DMS79 treated with DMSO at 0.1 percent for 48 hours (cell line): ENCODE data around the gene C20orf204.

Experiments
- DNase-seq: peaks from one replicate; lab custom pipeline; 2025; lab: John Stamatoyannopoulos, UW

Gene C20orf204

DNA sequence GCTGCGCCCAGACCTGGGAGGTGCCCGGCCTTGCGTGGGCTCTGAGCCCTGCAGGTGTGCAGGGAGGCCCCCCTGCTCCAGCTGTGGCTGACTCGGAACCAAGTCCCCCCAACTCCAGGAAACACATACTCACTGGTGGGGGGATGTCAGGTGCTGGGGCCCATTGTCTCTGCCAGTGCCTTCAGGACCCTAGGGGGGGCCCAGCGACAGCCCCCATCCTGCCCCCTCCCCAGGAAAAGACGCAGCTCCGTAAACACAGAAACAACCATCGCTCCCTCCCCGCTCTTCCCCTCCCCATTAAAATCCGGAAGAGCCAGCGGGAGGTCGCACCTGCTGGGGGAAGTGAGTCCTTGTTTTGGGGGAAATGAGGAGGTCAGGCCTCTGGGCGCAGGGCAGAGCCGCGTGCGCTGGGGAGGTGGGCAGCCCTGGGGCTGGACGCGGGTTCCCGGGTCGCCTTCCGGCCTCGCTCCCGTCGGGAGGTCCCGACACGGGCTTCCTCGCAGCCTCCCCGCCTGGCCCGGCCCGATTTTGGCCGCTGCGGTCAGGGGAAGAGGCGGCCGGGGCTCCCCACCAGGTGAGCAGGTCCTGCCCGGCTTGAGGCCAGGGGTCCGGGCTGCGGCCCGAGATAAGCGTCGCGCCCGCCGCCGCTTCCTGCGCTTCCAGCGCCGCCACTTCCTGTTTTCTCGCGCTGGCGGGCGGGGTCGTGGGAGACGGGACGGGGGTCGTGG lies 6.2 kb downstream of the C20orf204 start:
- DNase-seq: peak; percentile 17

DNA sequence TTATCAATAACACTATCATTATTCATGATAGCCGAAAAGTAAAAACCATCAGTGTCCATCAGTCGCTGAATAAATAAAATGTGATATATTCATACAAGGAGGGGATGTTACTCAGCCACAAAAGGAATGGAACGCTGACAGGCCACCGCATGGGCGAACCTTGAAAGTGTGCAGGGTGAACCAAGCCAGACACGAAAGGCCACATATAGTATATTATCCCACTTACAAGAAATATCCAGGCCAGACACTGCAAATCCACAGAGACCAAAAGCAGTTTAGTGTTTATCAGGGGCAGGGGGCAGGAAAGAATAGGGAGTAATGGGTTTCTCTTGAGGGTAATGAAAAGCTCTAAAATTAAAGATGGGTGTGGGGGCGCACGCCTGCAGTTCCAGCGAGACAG lies 7.8 kb downstream of the C20orf204 start:
- DNase-seq: no peak

DNA sequence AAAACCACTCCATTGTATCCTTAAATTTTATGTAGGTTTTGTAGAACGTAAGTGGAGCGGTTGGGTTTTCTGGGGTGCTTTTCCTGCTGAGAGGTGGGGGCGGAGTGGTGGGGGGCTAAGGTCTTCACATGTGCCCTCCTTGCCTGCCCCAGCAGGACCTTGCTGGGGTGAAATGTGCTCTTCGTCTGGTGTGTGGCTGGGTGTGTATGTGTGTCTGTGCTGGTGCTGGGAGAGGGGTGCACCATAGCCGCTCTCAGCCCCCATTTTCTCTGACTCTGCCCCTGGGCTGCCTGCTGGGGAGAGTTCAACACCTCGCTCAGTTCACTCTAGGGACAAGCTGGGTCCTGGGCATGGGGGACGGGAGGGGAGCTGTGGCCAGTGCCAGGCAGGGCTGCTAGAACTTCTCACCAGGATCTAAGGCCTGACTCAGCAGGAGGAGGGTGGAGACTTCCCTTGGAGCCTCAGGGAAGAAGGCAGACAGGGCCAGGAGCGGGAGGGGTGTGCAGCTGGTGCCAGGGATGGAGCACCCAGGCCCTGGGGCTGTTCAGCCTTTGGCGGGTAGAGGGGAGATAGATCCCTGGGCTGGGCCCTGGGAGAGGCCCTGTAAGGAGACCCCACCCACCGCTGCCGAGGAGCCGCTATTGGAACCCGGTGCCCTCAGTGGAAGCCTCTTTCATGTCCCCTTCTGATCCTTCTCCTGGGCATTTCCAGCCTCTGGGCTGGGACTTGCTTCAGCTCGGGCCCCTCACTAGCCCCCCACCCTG lies 8.7 kb downstream of the C20orf204 start:
- no peak for DNase-seq

DNA sequence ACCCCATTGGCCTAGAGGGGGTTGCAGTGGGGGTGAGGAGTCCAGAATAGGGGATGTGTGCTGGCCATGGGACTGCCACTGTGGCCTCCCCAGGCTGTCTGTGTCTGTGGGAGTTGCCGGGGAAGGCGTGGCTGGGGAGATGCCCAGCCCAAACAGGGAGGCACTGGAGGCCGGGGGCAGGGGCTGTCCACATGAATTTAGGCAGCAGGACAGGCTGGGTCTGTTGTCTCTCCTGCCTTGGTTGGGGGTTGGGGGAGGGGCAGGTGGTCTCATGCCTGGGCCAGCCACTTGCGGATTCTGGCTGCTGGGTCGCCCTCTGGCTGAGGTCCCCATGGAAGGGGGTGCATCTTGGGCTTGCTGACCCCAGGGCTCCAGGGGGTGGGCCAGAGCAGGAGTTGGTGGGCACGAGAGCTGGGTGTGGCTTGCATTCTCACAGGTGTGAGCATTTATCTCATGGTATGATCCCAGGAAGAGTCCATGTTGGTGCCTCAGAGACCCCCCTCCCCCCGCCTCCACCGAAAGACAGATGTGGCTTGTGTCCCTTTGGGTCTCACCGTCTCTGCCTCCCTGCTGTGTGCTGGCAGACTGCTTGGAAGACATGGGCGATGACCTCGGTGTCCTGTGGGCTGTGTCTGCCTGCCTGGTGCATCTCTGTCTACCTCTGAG lies 9.5 kb downstream of the C20orf204 start:
- DNase-seq: no peak

DNA sequence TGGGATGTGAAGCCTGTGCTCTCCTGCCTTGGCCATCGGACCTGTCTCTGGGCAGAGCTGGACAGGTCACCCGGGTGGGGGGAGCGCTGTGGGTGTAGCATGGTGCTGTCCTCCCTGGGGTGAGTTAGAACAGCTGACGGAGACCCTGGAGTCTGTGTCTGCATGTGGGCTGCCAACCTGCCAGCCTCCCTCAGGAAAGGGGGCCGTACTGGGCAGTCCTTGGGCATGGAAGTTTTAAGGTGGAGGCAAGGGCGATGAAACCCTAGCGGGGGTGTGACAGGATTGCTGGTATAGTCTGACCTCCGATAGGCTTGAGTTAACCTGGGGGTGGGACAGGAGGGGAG lies 11.0 kb downstream of the C20orf204 start:
- no peak for DNase-seq

GRCh38 chr20:64047968-64048401 lies 12.0 kb downstream of the C20orf204 start:
- DNase-seq: no peak

- DNase-seq: no peak
Observed at GRCh38 chr20:64048402-64049044, 12.5 kb downstream of the C20orf204 start.

DNA sequence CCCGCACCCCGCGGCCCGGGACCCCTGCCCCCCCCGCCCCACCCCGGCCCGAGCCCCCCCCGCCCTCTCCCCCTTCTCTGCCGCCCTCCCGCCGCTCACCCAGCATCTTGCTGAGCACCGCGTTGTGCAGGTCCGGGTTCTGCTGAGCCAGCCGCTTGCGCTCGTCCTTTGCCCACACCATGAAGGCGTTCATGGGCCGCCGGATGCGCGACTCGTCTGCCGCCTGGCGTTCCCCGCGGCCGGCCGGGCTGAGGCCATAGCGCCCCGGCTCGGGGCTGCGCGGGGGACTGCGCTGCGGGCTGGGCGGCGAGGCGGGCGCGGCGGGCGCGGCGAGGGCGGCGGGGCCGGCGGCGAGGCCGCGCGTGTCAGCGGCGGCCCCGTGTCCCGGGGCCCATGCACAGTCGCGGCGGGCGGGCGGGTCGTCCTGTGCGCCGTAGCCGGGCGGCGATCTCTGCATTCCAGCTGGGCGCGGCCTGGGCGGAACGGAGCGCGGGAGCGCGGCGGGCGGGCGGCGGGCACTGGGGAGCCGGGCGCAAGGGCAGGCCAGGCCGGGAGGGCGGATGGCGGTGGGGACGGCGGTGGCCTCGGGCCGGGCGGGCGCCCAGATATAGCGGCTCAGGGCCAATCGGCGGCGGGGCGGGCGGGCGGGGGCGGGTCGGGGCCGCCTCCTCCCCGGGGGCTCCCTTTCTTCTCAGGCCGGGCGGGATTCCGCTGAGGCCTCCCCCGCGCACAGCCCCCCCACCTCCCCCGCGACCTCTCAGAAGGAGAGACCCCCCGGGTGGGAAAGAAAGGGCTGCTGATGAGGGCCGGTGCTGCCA lies 13.3 kb downstream of the C20orf204 start, which contains the start of gene SOX18:
Gene SOX18, minus strand, starts transcription at position 580 of the 818 bp plus-strand sequence. Its CDS starts 123 bp downstream, at position 457.
- peak; percentile 43 for DNase-seq

DNA sequence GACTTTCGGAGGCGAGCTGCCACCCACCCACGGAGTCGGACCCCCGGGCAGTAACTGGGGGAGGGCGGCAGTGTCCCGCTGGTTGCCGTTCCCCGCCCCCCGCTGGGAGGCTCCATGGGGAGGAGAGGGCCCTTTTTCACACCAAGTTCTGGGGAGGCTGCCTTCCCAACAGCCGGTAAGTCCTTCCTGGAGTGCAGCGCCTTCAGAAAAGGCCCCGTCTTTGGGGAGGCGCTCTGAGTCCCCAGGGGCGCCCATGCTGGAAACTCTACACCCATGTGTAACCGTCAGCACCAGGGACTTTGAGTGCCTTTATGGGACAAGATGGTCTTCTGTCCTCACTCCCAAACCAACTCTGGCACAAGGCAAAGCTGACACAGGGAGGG lies 13.9 kb downstream of the C20orf204 start:
- DNase-seq: no peak

GRCh38 chr20:64050261-64051032 lies 14.5 kb downstream of the C20orf204 start:
- no peak for DNase-seq

DNA sequence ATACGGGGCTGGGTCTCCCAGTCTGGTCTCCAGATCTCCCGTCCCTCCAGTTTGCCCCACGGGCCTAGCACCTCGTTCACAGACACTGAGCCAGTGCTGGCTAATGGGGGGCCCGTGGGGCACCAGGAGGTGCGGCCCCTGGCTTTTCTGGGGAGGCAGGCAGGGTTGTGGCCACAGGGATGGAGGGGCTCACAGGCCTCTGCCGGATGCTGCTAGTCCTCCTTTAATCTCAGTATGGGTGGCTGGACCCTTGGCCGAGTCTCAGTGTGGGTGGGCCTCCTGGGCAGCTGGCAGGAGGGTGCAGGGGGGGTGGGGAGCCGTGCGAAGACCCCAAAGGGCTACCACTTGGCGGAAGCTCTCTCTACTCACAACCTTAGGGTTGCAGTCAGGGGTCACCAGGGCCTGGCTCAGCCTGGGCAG lies 15.1 kb downstream of the C20orf204 start:
- no peak for DNase-seq

GRCh38 chr20:64051561-64052325 lies 15.8 kb downstream of the C20orf204 start:
- no peak for DNase-seq

GRCh38 chr20:64052326-64052722 lies 16.3 kb downstream of the C20orf204 start:
- DNase-seq: no peak

GRCh38 chr20:64052987-64053840 lies 17.2 kb downstream of the C20orf204 start:
- no peak for DNase-seq

GRCh38 chr20:64053841-64054661 lies 18.1 kb downstream of the C20orf204 start:
- no peak for DNase-seq

DNA sequence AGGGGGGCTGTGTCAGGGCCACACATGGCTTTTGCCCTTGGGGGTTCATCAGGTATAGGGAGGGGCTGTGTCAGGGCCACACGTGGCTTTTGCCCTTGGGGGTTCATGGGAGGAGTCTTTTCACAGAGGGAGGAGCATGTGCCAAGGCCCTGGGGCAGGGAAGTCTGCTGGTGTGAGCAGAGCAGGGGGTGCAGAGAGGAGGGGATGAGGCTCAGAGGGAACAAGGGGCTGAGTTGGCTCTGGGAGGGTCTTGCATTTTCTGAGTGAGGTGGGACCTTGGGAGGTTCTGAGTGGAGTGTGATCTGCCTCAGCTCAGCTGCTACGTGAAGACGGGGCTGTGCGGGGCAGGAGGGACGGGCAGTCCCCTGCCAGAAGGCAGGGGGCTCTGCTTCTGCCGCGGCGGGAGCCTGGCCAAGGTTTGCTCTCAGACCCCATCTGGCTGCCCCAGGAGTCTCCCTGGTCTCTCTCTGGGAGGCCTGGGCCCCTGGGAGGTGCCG lies 19.5 kb downstream of the C20orf204 start:
- no peak for DNase-seq

DNA sequence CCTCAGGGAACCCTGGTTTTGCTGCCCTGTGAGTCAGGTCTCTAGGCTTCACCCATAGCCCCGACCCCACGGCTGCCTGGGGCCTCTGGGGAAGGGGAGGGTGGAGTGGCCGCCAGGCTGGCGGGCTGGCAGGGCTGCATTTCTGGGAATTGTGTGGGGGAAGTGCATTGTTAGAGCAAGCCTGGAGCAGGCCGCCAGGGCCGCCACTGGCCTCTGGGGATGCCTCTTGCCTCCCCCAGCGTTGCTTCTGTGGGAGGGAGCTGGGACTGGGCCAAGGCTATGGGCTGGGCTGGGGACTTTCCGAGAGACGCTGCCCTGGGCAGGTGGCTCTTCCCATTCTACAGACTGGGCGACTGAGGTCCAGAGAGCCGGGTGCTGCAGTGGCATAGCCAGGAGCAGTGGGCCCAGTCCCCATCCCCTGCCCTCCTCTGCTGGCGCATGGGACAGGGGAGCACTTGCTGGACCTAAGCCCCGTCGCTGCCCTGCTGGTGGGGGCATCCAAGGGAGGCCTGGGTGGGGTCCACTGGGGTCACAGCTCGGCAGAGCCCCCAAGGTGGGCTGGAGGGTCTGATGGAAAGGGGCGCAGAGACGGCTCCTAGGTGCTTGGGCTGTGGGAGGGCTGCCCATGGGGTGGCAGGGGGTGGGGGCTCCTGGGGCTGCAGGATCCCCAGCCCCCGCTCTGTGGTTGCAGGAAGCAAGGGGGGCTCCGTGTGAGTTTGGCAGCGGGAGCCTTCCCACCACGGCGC lies 20.1 kb downstream of the C20orf204 start:
- DNase-seq: no peak

DNA sequence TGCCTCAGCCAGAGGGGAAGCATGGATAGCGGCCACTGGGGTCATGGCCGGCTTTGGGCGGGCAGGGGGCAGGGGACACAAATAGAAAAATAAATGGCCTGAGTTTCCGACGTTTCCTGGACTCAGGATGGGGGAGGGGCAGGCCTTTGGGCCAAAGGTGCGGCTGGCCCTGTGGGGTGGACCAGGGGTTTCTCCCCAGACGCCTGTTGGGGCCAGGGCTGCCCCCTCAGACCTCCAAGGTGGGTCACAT lies 20.6 kb downstream of the C20orf204 start:
- DNase-seq: no peak
